Epithelial cell of umbilical artery (primary cell): Measurements from ENCODE around the gene NFKBIZ. TPM values are rescaled to one million over a fixed set of nuclear protein-coding genes. Genes with fewer than 3 reads are reported as not detected.

ENCODE experiments used
- total RNA-seq: library from RNA; depleted of rRNA; stranded (reverse); fragments of >200 nt; gene quantifications from 2 replicates; pipeline ENCODE4 v1.2.3, GENCODE V29; 2014

NFKBIZ gene
- total RNA-seq = 7.6 and 14.0 TPM in 2 replicates

GRCh38 chr3:101848754-101849713 lies at the start of gene NFKBIZ:
Gene NFKBIZ, plus strand, starts transcription at chr3:101849514. Its CDS starts 115 bp downstream, at chr3:101849629.

Other genes starting within 250 kb of the NFKBIZ start
- 18.8 and 29.2 TPM in 2 replicates for gene ZBTB11, start 172.4 kb upstream of the NFKBIZ start, total RNA-seq
- gene RPL24, start 162.8 kb upstream of the NFKBIZ start, total RNA-seq = 1,606 and 2,723 TPM in 2 replicates
- 10.4 and 17.8 TPM in 2 replicates for gene CEP97, start 124.9 kb upstream of the NFKBIZ start, total RNA-seq
- 7.1 and 18.4 TPM in 2 replicates for gene NXPE3, start 70.3 kb upstream of the NFKBIZ start, total RNA-seq